Gastroesophageal sphincter (tissue), 3 donors: Measurements from ENCODE around the gene UBE2V1.

Experiments
- CTCF ChIP-seq, 4 experiments: fragments of 200-600 bp in 2 of 4; fragments of 450-650 bp in 2 of 4; sonication (generic) in 1 of 4; IDR thresholded peaks; one replicate each; pipeline ENCODE4 v1.5.1; 2017 to 2019; ENCODE audit warnings: antibody characterized with exemption in 4 of 4, mild to moderate bottlenecking in 2 of 4, moderate library complexity in 2 of 4
- EP300 ChIP-seq: sonication (generic); formaldehyde crosslinking; IDR thresholded peaks from one replicate; pipeline ENCODE4 v1.6.1; 2017; ENCODE audit warnings: antibody characterized with exemption, mild to moderate bottlenecking
- POLR2A ChIP-seq, 2 donors: fragments of 450-650 bp; IDR thresholded peaks; one replicate each; pipeline ENCODE4 v1.6.1; 2017; ENCODE audit warnings: antibody characterized with exemption in 2 of 2, mild to moderate bottlenecking in 2 of 2, moderate library complexity in 1 of 2
- POLR2AphosphoS5 ChIP-seq: sonication (generic); formaldehyde crosslinking; IDR thresholded peaks from one replicate; pipeline ENCODE4 v1.6.1; 2017; ENCODE audit warnings: antibody characterized with exemption

- TF ChIP-seq CTCF (IDR thresholded peaks at IDR 0.05) (no peak), POLR2AphosphoS5 (no peak), POLR2A (IDR thresholded peaks at IDR 0.05) (no peak), EP300 (no peak)
Measured at GRCh38 chr20:50115591-50116367, 2.8 kb upstream of the UBE2V1 start.
